ENCODE measurements around the gene DENND4C. TPM values are rescaled to one million over a fixed set of nuclear protein-coding genes. Genes with fewer than 3 reads are reported as not detected.
"Not testable (repeated sequence)": the region's sequence is repeated elsewhere in the genome, so short reads cannot be mapped to it uniquely, and the experiment has no call there.

The DENND4C gene
- total RNA-seq, 2 donors from 2014 or later, result 81.1 to 88.2 TPM

DNA sequence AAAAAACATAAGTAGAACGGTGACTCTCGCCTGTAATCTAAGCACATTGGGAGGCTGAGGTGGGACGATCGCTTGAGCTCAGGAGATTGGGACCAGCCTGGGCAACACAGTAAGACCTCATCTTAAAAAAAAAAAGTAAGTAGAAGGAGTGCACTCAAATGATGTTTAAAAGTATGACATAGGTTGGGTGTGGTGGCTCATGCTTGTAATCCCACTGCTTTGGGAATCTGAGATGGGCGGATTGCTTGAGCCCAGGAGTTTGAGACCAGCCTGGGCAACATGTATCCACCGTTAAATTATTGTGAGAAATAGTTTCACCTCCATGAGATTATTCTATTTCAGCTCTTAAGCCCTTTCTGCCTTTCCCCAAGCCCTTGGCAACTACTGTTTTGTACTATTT, 11.2 kb downstream of the DENND4C start:
- ATAC-seq (ENCODE audit: insufficient number of reproducible peaks, low FRiP score, low read depth) (no peak), DNase-seq (ENCODE audit: low spot score) (no peak)
- Histone ChIP-seq H3K27ac (no peak overlapping the region), H3K4me1 (ENCODE audit: control insufficient read depth in 1 of 2, low read depth in 2 of 2) (peaks cover 0 to 16% of the 10 kb centered on the region in 2 donors), H3K36me3 (peaks cover 10% of the 10 kb centered on the region), H3K4me3 (no peak overlapping the region), H3K9me3 (no peaks in the 10 kb centered on the region), H3K27me3 (replicated peaks; ENCODE audit: insufficient read depth) (no peaks in the 10 kb centered on the region)
- TF ChIP-seq, protein P1, sequence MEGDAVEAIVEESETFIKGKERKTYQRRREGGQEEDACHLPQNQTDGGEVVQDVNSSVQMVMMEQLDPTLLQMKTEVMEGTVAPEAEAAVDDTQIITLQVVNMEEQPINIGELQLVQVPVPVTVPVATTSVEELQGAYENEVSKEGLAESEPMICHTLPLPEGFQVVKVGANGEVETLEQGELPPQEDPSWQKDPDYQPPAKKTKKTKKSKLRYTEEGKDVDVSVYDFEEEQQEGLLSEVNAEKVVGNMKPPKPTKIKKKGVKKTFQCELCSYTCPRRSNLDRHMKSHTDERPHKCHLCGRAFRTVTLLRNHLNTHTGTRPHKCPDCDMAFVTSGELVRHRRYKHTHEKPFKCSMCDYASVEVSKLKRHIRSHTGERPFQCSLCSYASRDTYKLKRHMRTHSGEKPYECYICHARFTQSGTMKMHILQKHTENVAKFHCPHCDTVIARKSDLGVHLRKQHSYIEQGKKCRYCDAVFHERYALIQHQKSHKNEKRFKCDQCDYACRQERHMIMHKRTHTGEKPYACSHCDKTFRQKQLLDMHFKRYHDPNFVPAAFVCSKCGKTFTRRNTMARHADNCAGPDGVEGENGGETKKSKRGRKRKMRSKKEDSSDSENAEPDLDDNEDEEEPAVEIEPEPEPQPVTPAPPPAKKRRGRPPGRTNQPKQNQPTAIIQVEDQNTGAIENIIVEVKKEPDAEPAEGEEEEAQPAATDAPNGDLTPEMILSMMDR (IDR thresholded peaks at IDR 0.05), result no peak

DNA sequence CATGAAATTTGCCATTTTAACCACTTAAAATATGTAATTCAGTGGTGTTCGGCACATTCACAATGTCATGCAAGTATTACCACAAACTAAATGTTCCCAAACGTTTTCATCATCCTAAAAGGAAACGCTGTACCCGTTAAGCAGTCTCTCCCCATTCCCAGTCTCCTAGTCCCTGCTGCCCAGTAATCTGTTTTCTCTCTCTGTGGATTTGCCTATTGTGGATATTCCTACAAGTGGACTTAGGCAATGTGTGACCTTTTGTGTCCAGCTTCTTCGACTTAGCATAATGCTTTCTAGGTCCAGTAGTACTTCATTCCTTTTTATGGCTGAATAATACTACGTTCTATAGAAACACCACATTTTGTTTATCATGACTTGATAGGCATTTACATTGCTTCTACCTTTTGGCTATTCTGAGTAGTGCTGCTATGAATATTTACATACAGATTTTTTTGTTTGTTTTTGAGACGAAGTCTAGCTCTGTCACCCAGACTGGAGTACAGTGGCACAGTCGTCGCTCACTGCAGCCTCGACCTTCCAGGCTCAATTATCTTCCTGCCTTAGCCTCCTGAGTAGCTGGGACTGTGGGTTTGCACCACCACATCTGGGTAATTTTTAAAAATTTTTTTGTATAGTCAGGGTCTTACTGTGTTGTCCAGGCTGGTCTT, 13.0 kb downstream of the DENND4C start:
- DNase-seq (ENCODE audit: low spot score) (no peak), ATAC-seq (ENCODE audit: insufficient number of reproducible peaks, low FRiP score, low read depth) (no peak)
- Histone ChIP-seq H3K27ac (no peak overlapping the region), H3K4me3 (no peak overlapping the region), H3K4me1 (ENCODE audit: control insufficient read depth in 1 of 2, low read depth in 2 of 2) (peaks cover 4 to 20% of the 10 kb centered on the region in 2 donors), H3K9me3 (no peaks in the 10 kb centered on the region), H3K27me3 (replicated peaks; ENCODE audit: insufficient read depth) (no peaks in the 10 kb centered on the region), H3K36me3 (peaks cover 10% of the 10 kb centered on the region)
- TF ChIP-seq, protein P1 (IDR thresholded peaks at IDR 0.05), result no peak

DNA sequence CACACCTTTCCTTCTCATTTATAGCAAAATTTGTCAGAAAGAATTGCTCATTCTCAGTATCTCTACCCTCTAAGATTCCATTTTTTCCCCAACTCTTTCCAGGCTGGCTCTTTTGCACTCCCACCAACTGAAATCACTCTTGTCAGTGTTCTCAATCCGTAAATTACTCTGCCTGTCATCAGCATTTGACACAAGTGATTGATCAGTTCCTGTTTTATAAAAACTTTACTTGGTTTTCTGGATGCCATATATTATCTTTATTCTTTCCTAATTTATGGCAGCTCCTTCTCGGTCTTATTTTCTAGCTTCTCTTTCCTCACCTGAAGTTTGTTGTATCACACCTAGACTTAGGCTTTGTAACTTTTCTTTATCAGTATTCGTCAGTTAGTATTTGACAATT, 16.4 kb downstream of the DENND4C start:
- H3K27me3 ChIP-seq (replicated peaks; ENCODE audit: insufficient read depth), result no peaks in the 10 kb centered on the region
- H3K27ac ChIP-seq, result no peak overlapping the region
- no peak overlapping the region for H3K4me3 ChIP-seq
- DNase-seq (ENCODE audit: low spot score) (no peak), ATAC-seq (ENCODE audit: insufficient number of reproducible peaks, low FRiP score, low read depth) (no peak)
- no peaks in the 10 kb centered on the region for H3K9me3 ChIP-seq
- H3K4me1 ChIP-seq (ENCODE audit: control insufficient read depth in 1 of 2, low read depth in 2 of 2), result peaks cover 4 to 12% of the 10 kb centered on the region in 2 donors
- H3K36me3 ChIP-seq, result no peaks in the 10 kb centered on the region
- TF ChIP-seq, protein P1 (IDR thresholded peaks at IDR 0.05), result no peak

DNA sequence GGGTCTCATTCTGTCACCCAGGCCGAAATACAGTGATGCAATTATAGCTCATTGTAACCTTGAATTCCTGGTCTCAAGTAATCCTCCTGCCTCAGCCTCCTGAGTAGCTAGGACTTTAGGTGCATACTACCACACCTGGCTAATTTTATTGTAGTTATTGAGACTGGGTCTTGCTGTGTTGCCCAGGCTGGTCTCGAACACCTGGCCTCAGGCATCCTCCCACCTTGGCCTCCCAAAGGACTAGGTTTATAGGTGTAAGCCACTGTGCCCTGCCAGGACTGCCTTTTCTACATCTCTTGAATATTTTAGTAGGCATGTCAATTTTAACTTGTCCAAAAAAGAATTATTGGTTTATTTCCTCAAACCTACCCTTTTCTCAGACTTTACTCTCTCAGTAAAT, 16.9 kb downstream of the DENND4C start:
- TF ChIP-seq, protein P1 (IDR thresholded peaks at IDR 0.05), result no peak
- no peak for ATAC-seq (ENCODE audit: insufficient number of reproducible peaks, low FRiP score, low read depth)
- H3K4me3 ChIP-seq, result no peak overlapping the region

DNA sequence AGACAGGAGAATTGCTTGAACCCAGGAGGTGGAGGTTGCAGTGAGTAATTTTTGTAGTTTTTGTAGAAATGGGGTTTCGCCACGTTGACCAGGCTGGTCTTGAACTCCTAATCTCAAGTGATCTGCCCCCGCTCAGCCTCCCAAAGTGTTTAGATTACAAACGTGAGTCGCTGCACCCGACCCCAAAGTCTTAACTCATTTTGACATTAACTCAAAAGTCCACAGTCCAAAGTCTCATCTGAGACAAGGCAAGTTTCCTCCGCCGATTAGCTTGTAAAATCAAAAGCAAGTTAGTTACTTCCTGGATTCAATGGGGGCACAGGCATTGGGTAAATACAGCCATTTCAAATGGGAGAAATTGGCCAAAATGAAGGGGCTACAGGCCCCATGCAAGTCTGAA, 19.9 kb downstream of the DENND4C start:
- H3K4me1 ChIP-seq (ENCODE audit: control insufficient read depth in 1 of 2, low read depth in 2 of 2), result peaks cover 10 to 12% of the 10 kb centered on the region in 2 donors
- not testable (repeated sequence) for H3K27me3 ChIP-seq (replicated peaks; ENCODE audit: insufficient read depth); H3K4me3 ChIP-seq; ATAC-seq (ENCODE audit: insufficient number of reproducible peaks, low FRiP score, low read depth); H3K36me3 ChIP-seq; DNase-seq (ENCODE audit: low spot score); H3K9me3 ChIP-seq; H3K27ac ChIP-seq

More for the DNA sequence above, 16.9 kb downstream of the DENND4C start:
- peaks cover 4 to 7% of the 10 kb centered on the region in 2 donors for H3K4me1 ChIP-seq (ENCODE audit: control insufficient read depth in 1 of 2, low read depth in 2 of 2)
- H3K9me3 ChIP-seq, result no peaks in the 10 kb centered on the region
- no peaks in the 10 kb centered on the region for H3K27me3 ChIP-seq (replicated peaks; ENCODE audit: insufficient read depth)
- no peaks in the 10 kb centered on the region for H3K36me3 ChIP-seq
- DNase-seq (ENCODE audit: low spot score), result no peak
- no peak overlapping the region for H3K27ac ChIP-seq

DNA sequence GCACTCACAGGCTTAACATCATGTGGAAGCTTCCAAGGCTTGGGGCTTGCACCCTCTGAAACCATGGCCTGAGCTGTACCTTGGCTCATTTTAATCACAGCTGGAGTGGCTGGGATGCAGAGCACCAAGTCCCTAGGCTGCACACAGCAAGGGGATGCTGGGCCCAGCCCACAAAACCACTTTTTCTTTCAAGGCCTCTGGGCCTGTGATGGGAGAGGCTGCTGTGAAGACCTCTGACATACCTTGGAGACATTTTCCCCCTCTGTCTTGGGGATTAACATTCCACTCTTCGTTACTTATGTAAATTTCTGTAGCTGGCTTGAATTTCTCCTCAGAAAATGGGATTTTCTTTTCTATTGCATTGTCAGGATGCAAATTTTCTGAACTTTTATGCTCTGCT, 20.7 kb downstream of the DENND4C start:
- peaks cover 10 to 12% of the 10 kb centered on the region in 2 donors for H3K4me1 ChIP-seq (ENCODE audit: control insufficient read depth in 1 of 2, low read depth in 2 of 2)
- H3K36me3 ChIP-seq; H3K4me3 ChIP-seq; H3K27ac ChIP-seq; H3K27me3 ChIP-seq (replicated peaks; ENCODE audit: insufficient read depth); H3K9me3 ChIP-seq; DNase-seq (ENCODE audit: low spot score); ATAC-seq (ENCODE audit: insufficient number of reproducible peaks, low FRiP score, low read depth): not testable (repeated sequence)

DNA sequence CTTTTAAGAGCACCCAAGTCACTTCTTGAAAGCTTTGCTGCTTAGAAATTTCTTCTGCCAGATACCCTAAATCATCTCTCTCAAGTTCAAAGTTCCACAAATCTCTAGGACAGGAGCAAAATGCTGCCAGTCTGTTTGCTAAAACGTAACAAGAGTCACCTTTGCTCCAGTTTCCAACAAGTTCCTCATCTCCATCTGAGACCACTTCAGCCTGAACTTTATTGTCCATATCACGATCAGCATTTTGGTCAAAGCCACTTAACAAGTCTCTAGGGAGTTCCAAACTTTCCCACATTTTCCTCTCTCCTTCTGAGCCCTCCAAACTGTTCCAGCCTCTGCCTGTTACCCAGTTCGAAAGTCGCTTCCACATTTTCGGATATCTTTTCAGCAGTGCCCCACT, 21.1 kb downstream of the DENND4C start:
- not testable (repeated sequence) for H3K9me3 ChIP-seq; H3K27me3 ChIP-seq (replicated peaks; ENCODE audit: insufficient read depth); ATAC-seq (ENCODE audit: insufficient number of reproducible peaks, low FRiP score, low read depth); H3K36me3 ChIP-seq; H3K27ac ChIP-seq; H3K4me3 ChIP-seq; DNase-seq (ENCODE audit: low spot score)
- H3K4me1 ChIP-seq (ENCODE audit: control insufficient read depth in 1 of 2, low read depth in 2 of 2), result peaks cover 10 to 12% of the 10 kb centered on the region in 2 donors

All from thoracic aorta (tissue), 2 donors.